Measurements from ENCODE around the gene KNCN.

GRCh38 chr1:46555826-46556619 is 4.6 kb upstream of the KNCN start:
- TF ChIP-seq CTCF (IDR thresholded peaks at IDR 0.05) = no peak
- no peak for TF ChIP-seq ETV6 (CRISPR knock-in tag; IDR thresholded peaks at IDR 0.05)
- TF ChIP-seq SMAD4 (CRISPR knock-in tag; IDR thresholded peaks at IDR 0.05) = no peak
- no peak for TF ChIP-seq ATF3 (CRISPR knock-in tag; conservative IDR thresholded peaks at IDR 0.05)
- TF ChIP-seq ZBTB21 (CRISPR knock-in tag; IDR thresholded peaks at IDR 0.05; ENCODE audit: borderline replicate concordance) = no peak
- TF ChIP-seq TCF7 (CRISPR knock-in tag; IDR thresholded peaks at IDR 0.05; ENCODE audit: low read depth) = no peak
- no peak for TF ChIP-seq JUN (CRISPR knock-in tag; IDR thresholded peaks at IDR 0.05)
- TF ChIP-seq ZNF416 (CRISPR knock-in tag; IDR thresholded peaks at IDR 0.05) = no peak
- no peak for TF ChIP-seq HMGXB4 (CRISPR knock-in tag; IDR thresholded peaks at IDR 0.05)
- no peak for TF ChIP-seq NFE2L1 (CRISPR knock-in tag; IDR thresholded peaks at IDR 0.05)
- no peak for TF ChIP-seq FOXP4 (CRISPR knock-in tag; IDR thresholded peaks at IDR 0.05)
- no peak for TF ChIP-seq MAX (CRISPR knock-in tag; IDR thresholded peaks at IDR 0.05)
- TF ChIP-seq AFF4 (CRISPR knock-in tag; IDR thresholded peaks at IDR 0.05; ENCODE audit: borderline replicate concordance) = no peak
- TF ChIP-seq IRF1 (CRISPR knock-in tag; IDR thresholded peaks at IDR 0.05) = no peak

Measured in WTC11 (cell line).